Measurements from ENCODE around the gene NR3C1. TPM values are rescaled to one million over a fixed set of nuclear protein-coding genes. Genes with fewer than 3 reads are reported as not detected.

NR3C1 gene
- total and polyA plus RNA-seq, 2 of the 13 experiments (the other 11 are each of a cell fraction or from before 2014, with no cell fraction given), result 10.0 to 24.3 TPM

DNA sequence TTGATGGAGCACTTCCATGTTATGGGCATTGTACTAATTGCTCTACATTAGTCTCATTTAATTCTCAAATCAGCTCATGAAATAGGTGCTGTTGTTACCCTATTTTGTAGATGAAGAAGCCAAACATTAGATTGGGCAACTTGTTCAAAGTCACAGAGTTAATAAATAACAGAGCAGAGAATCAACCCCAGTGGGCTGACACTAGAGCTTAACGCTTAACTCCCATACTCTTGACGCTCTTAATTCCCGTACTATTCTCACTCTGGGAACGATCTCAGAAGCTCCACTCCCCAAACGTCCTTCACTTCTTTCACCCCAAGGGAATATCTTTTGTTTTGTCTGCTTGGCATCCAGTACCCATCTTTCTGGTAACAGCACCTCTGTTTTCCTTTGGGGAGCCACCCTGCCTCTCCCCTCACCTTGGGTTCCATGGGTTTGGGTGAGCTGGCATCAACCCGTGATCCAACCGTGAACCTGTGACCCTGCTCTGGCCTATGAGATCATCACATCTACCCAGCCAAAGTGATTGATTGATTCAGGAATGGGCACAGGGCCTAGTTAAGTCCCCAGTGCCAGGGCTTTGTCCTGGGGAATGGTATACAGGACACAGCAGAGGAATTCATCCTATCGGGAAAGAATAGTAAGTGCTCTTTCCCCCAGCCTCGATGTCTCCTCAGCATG, 169.2 kb downstream of the NR3C1 start (continued):
- TF ChIP-seq, protein P1, sequence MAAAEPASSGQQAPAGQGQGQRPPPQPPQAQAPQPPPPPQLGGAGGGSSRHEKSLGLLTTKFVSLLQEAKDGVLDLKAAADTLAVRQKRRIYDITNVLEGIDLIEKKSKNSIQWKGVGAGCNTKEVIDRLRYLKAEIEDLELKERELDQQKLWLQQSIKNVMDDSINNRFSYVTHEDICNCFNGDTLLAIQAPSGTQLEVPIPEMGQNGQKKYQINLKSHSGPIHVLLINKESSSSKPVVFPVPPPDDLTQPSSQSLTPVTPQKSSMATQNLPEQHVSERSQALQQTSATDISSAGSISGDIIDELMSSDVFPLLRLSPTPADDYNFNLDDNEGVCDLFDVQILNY (CRISPR knock-in tag; conservative IDR thresholded peaks at IDR 0.05), result no peak
- TF ChIP-seq TAF1 (CRISPR knock-in tag; IDR thresholded peaks at IDR 0.05) (no peak), TSC22D2 (CRISPR knock-in tag; IDR thresholded peaks at IDR 0.05; ENCODE audit: borderline replicate concordance) (no peak), ZNF296 (CRISPR knock-in tag; conservative IDR thresholded peaks at IDR 0.05) (no peak), MTA1 (CRISPR knock-in tag; IDR thresholded peaks at IDR 0.05; ENCODE audit: borderline replicate concordance) (no peak), ZNF589 (CRISPR knock-in tag; conservative IDR thresholded peaks at IDR 0.05) (no peak), ZNF543 (CRISPR knock-in tag; IDR thresholded peaks at IDR 0.05) (no peak), JUND (CRISPR knock-in tag; IDR thresholded peaks at IDR 0.05) (no peak), ZNF644 (CRISPR knock-in tag; IDR thresholded peaks at IDR 0.05; ENCODE audit: low read depth) (peak; percentile 27; the same call in 1 of the 2 replicates), ZNF546 (CRISPR knock-in tag; conservative IDR thresholded peaks at IDR 0.05) (no peak), ZNF556 (CRISPR knock-in tag; IDR thresholded peaks at IDR 0.05; ENCODE audit: borderline replicate concordance) (no peak), HOXA7 (CRISPR knock-in tag; IDR thresholded peaks at IDR 0.05) (no peak), NFATC3 (CRISPR knock-in tag; IDR thresholded peaks at IDR 0.05) (0 out of 2 replicates have a peak, but pooled peaks have one; percentile 26), TCF7 (IDR thresholded peaks at IDR 0.05; ENCODE audit: low read depth) (no peak), ZNF326 (CRISPR knock-in tag; IDR thresholded peaks at IDR 0.05; ENCODE audit: borderline replicate concordance) (no peak), ARNT (IDR thresholded peaks at IDR 0.05) (no peak), CEBPG (CRISPR knock-in tag; IDR thresholded peaks at IDR 0.05) (peak; percentile 86), SP2 (CRISPR knock-in tag; IDR thresholded peaks at IDR 0.05) (no peak), MAZ (IDR thresholded peaks at IDR 0.05; ENCODE audit: borderline replicate concordance, low read depth, low read length) (no peak), MAZ (CRISPR knock-in tag; IDR thresholded peaks at IDR 0.05; ENCODE audit: low read depth) (peak; percentile 45; the same call in 1 of the 2 replicates), ADNP (CRISPR knock-in tag; IDR thresholded peaks at IDR 0.05) (no peak)
- TF ChIP-seq, protein P2, sequence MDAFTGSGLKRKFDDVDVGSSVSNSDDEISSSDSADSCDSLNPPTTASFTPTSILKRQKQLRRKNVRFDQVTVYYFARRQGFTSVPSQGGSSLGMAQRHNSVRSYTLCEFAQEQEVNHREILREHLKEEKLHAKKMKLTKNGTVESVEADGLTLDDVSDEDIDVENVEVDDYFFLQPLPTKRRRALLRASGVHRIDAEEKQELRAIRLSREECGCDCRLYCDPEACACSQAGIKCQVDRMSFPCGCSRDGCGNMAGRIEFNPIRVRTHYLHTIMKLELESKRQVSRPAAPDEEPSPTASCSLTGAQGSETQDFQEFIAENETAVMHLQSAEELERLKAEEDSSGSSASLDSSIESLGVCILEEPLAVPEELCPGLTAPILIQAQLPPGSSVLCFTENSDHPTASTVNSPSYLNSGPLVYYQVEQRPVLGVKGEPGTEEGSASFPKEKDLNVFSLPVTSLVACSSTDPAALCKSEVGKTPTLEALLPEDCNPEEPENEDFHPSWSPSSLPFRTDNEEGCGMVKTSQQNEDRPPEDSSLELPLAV (CRISPR knock-in tag; conservative IDR thresholded peaks at IDR 0.05; ENCODE audit: low read depth), result no peak
- TF ChIP-seq, protein P3, sequence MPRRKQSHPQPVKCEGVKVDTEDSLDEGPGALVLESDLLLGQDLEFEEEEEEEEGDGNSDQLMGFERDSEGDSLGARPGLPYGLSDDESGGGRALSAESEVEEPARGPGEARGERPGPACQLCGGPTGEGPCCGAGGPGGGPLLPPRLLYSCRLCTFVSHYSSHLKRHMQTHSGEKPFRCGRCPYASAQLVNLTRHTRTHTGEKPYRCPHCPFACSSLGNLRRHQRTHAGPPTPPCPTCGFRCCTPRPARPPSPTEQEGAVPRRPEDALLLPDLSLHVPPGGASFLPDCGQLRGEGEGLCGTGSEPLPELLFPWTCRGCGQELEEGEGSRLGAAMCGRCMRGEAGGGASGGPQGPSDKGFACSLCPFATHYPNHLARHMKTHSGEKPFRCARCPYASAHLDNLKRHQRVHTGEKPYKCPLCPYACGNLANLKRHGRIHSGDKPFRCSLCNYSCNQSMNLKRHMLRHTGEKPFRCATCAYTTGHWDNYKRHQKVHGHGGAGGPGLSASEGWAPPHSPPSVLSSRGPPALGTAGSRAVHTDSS (CRISPR knock-in tag; conservative IDR thresholded peaks at IDR 0.05), result no peak
- TF ChIP-seq, protein P4, sequence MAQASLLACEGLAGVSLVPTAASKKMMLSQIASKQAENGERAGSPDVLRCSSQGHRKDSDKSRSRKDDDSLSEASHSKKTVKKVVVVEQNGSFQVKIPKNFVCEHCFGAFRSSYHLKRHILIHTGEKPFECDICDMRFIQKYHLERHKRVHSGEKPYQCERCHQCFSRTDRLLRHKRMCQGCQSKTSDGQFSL (CRISPR knock-in tag; IDR thresholded peaks at IDR 0.05), result no peak
- TF ChIP-seq, protein P5, sequence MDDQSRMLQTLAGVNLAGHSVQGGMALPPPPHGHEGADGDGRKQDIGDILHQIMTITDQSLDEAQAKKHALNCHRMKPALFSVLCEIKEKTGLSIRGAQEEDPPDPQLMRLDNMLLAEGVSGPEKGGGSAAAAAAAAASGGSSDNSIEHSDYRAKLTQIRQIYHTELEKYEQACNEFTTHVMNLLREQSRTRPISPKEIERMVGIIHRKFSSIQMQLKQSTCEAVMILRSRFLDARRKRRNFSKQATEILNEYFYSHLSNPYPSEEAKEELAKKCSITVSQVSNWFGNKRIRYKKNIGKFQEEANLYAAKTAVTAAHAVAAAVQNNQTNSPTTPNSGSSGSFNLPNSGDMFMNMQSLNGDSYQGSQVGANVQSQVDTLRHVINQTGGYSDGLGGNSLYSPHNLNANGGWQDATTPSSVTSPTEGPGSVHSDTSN (CRISPR knock-in tag; IDR thresholded peaks at IDR 0.05; ENCODE audit: borderline replicate concordance), result no peak
- TF ChIP-seq, protein P6, sequence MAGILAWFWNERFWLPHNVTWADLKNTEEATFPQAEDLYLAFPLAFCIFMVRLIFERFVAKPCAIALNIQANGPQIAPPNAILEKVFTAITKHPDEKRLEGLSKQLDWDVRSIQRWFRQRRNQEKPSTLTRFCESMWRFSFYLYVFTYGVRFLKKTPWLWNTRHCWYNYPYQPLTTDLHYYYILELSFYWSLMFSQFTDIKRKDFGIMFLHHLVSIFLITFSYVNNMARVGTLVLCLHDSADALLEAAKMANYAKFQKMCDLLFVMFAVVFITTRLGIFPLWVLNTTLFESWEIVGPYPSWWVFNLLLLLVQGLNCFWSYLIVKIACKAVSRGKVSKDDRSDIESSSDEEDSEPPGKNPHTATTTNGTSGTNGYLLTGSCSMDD (CRISPR knock-in tag; IDR thresholded peaks at IDR 0.05), result no peak

Measured in HepG2 (cell line).